Measurements from ENCODE around the gene HDGFL2.

The HDGFL2 gene

GRCh38 chr19:4444765-4445741 lies 27.0 kb upstream of the HDGFL2 start:
- in situ Hi-C loops (cut with MboI; ENCODE audit: low sequenced_read_pairs) = no loop called here

- in situ Hi-C loops (cut with MboI; ENCODE audit: low sequenced_read_pairs) = no loop called here
These were observed 26.0 kb upstream of the HDGFL2 start for GRCh38 chr19:4445963-4446703.

- in situ Hi-C loops (cut with MboI; ENCODE audit: low sequenced_read_pairs) = no loop called here
These were observed 25.3 kb upstream of the HDGFL2 start for GRCh38 chr19:4446704-4447200.

- in situ Hi-C loops (cut with MboI; ENCODE audit: low sequenced_read_pairs) = no loop called here
These were observed 24.6 kb upstream of the HDGFL2 start for GRCh38 chr19:4447327-4448146.

GRCh38 chr19:4448147-4448985 lies 23.7 kb upstream of the HDGFL2 start:
- in situ Hi-C loops (cut with MboI; ENCODE audit: low sequenced_read_pairs) = no loop called here

GRCh38 chr19:4449022-4449638 lies 23.0 kb upstream of the HDGFL2 start:
- in situ Hi-C loops (cut with MboI; ENCODE audit: low sequenced_read_pairs) = no loop called here

- in situ Hi-C loops (cut with MboI; ENCODE audit: low sequenced_read_pairs) = no loop called here
These were observed 22.5 kb upstream of the HDGFL2 start for GRCh38 chr19:4449639-4450028.

GRCh38 chr19:4452230-4452990 lies 19.7 kb upstream of the HDGFL2 start:
- in situ Hi-C loops (cut with MboI; ENCODE audit: low sequenced_read_pairs) = no loop called here

GRCh38 chr19:4453232-4454179 lies 18.6 kb upstream of the HDGFL2 start:
- in situ Hi-C loops (cut with MboI; ENCODE audit: low sequenced_read_pairs) = no loop called here

- in situ Hi-C loops (cut with MboI; ENCODE audit: low sequenced_read_pairs) = no loop called here
These were observed 17.1 kb upstream of the HDGFL2 start for GRCh38 chr19:4454747-4455718.

- in situ Hi-C loops (cut with MboI; ENCODE audit: low sequenced_read_pairs) = no loop called here
These were observed 16.2 kb upstream of the HDGFL2 start for GRCh38 chr19:4455719-4456475.

- in situ Hi-C loops (cut with MboI; ENCODE audit: low sequenced_read_pairs) = no loop called here
These were observed 15.6 kb upstream of the HDGFL2 start for GRCh38 chr19:4456476-4456842.

GRCh38 chr19:4456843-4457653 lies 15.0 kb upstream of the HDGFL2 start:
- in situ Hi-C loops (cut with MboI; ENCODE audit: low sequenced_read_pairs) = no loop called here

- in situ Hi-C loops (cut with MboI; ENCODE audit: low sequenced_read_pairs) = no loop called here
These were observed 14.3 kb upstream of the HDGFL2 start, which contains the start of gene UBXN6 for GRCh38 chr19:4457654-4458395. Gene UBXN6, minus strand, starts transcription at chr19:4457794. Its CDS starts 97 bp downstream, at chr19:4457697.
